ENCODE measurements around the gene OR1K1.

GRCh38 chr9:122816163-122816867 is 16.4 kb downstream of the OR1K1 start:
- TF ChIP-seq POLR2AphosphoS5 (IDR thresholded peaks at IDR 0.05) = peak in 2 of 3 donors; percentile 62 to 67
- TF ChIP-seq, protein P1, sequence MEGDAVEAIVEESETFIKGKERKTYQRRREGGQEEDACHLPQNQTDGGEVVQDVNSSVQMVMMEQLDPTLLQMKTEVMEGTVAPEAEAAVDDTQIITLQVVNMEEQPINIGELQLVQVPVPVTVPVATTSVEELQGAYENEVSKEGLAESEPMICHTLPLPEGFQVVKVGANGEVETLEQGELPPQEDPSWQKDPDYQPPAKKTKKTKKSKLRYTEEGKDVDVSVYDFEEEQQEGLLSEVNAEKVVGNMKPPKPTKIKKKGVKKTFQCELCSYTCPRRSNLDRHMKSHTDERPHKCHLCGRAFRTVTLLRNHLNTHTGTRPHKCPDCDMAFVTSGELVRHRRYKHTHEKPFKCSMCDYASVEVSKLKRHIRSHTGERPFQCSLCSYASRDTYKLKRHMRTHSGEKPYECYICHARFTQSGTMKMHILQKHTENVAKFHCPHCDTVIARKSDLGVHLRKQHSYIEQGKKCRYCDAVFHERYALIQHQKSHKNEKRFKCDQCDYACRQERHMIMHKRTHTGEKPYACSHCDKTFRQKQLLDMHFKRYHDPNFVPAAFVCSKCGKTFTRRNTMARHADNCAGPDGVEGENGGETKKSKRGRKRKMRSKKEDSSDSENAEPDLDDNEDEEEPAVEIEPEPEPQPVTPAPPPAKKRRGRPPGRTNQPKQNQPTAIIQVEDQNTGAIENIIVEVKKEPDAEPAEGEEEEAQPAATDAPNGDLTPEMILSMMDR (IDR thresholded peaks at IDR 0.05 in 8 of 11, conservative IDR thresholded peaks at IDR 0.05 in 3 of 11) = no peak
